Measurements from ENCODE around the gene INTS15.

Gene INTS15

DNA sequence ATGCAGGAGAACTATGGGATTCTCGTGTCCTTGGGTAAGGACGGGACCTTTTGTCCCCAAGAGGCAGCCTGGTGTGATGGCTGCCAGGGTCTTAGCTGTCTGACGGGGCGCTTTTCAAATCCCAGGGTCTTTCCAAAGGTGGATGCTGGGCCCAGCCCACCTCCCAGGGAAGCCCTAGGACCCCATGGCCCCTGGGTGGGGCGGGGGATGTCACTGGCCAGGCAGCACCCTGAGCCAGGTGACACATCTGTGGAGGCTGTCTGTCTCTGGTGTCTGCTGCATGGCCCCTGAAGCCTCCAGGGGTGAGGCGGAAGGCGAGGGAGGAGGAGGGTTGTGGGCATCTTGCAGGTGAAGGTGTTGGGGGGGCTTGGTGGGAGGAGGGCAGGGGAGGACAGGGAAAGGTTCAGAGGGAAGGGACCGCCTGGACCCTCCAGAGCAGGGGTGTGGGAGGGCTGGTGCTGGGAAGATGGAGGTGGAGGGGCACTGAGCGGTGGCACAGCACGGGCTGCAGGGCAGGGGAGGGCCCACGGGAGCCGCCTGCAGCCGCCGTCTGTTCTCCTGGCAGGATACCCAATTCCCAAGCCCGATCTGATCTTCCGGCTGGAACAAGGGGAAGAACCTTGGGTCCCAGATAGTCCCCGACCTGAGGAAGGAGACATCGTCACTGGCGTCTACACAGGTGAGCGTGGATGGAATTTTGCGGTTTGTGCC lies 54.2 kb downstream of the INTS15 start:
- DNase-seq (ENCODE audit: low read depth), result no peak

- no peak for DNase-seq (ENCODE audit: low read depth)
Observed at GRCh38 chr7:6644728-6645127, 54.9 kb downstream of the INTS15 start.

DNA sequence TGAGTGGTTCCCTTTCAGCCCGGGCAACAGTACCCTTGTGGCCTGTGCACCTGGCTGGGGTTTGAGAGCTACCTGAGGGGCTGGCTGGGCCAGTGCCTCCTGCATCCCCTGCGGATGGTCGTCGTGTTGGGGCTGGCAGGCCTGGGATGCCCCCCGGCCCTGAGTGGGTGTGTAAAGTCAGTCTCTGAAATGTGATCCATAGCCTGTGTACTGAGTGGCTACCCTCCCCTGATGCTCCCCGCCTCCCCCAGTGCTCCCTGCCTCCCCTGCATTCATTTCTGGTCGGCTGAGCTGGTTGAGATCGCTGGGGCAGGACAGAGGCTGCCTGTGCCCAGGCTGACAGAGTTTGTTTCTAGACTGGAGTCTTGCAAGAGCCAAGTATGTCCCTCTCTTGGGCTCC lies 56.6 kb downstream of the INTS15 start:
- no peak for DNase-seq (ENCODE audit: low read depth)

- DNase-seq (ENCODE audit: low read depth), result no peak
Observed at GRCh38 chr7:6647080-6647479, 57.3 kb downstream of the INTS15 start.

GRCh38 chr7:6647541-6647940 lies 57.7 kb downstream of the INTS15 start:
- DNase-seq (ENCODE audit: low read depth), result no peak

DNA sequence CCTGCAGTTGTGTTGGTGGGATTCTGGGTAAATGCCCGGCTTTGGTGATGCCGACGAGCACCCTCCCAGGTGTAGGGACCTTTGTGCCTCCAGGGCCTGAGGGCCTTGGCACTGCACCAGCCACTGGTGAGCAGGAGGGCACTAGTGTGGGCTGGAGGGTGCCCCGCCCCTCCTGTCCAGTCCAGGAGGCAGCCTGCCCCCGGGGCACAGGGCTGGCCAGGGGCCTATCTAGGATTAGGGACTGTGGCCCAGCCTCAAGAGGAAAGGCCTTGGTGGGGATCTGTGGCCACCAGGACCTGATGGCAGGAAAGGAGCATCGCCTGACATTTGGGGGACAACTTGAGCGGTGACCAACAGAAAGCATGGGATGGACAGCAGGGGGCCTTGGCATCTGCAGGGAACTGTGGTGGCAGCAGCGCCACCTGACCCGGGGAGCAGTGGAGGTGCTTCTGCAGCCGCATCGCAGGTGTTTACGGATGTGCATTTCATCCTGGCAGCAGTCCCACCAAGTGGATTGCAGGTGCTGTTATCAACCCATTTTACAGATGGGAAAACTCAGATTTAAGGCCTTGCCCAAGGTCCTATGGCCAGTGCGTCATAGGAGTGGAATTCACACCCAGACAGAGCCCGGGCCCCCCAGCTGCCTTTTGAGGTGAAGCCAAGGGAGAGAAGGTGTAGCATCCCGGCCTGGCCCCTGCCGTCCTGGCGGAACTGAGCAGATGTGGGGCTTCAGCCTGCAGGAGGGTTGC lies 58.4 kb downstream of the INTS15 start:
- DNase-seq (ENCODE audit: low read depth), result no peak

DNA sequence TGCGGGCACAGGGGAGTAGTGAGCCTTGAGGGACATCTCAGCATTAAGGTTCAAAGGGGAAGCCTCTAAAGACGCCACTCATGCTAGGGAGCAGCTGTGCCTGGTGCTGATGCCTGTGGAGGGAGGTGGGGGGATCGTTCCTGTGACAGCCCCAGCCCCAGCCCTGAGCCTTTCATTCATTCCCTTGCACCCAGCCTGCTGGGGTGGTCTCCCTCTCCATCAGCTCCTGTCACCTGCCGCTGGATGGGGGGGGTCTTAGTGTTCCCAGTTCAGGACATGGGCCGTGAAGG lies 58.9 kb downstream of the INTS15 start:
- no peak for DNase-seq (ENCODE audit: low read depth)

DNA sequence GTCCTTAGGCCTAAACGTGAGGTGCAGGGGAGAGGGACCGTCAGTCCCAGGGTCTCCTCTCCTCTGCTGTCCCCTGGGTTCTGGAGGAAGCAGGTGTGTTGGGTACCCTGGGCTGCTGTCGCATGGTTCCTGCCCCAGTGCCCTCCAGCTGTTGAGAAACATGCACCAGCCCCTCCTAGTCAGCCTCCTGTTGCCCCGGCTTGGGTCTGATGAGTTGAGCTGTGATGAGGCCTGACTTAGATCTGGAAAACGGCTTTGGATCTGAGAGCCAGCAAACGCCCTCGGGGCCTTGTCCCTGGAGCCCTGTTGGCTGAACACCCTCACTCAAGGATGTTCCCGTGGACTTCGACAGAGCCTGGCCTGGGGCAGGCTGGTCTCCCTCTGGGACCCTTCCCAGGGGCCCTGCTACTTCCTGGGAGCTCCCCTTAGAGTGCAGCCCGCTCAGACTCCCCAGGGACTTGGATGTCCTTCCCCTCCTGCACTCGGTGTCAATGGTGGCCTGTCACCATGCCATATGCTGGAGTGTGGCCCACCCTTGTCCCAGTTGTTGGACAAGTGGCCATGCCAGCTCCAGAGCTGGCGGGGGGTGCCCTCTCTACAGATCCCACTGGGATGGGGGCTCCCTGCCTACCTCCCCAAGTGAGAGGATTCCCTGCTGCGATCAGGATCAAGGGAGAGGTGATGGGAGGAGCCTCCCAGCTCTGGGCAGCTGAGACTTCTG lies 59.6 kb downstream of the INTS15 start:
- DNase-seq (ENCODE audit: low read depth), result no peak

DNA sequence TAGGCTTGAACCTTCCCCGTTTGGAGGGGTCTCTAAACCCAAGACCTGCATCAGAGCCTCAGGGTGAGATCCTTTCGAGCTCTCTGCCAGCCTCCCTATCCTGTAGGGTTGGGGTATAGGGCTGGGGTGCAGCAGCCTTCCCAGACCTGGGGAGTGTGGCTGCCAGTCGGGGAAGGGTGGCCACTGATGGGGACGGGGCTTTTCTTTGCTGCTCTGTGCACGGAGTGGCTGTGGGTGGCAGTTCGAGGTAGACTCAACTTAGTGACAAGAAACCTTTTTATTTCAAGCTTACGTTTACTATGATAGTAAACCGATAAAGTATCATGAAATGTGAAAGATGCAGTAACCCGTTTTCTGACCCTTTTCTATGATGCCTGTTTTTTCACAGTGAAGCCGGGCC lies 60.3 kb downstream of the INTS15 start:
- DNase-seq (ENCODE audit: low read depth), result no peak

- no peak for DNase-seq (ENCODE audit: low read depth)
Observed at GRCh38 chr7:6650521-6651011, 60.7 kb downstream of the INTS15 start.

DNA sequence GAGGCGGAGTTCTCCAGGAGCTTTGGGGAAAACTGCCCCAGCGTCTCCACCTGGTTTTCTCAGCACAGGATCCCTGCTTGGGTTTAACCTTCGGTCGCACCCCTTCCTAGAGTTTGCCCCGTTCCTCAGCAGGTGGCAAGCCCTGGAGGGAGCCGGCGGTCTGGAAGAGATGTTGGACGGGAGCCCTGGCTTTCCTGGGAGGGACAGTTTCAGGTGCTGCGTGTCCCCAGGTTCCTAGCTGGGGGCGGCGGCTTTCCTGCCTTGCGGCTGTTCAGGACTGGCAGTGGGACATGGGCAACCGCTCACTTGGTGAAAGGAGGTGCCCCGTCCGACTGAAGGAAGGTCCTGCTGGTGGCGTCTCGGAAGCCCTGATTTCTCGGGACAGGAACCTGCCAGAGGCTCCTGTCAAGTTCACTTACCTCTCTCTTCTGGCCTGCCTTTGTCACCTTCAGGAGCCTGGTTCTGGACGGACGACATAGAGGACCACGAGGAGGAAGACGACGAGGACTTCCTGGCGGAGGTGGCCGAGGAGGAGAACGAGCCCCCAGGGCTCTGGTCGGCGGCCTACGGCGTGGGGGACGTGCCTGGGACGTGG lies 62.1 kb downstream of the INTS15 start:
- no peak for DNase-seq (ENCODE audit: low read depth)

- DNase-seq (ENCODE audit: low read depth), result no peak
Observed at GRCh38 chr7:6652446-6653011, 62.7 kb downstream of the INTS15 start.

DNA sequence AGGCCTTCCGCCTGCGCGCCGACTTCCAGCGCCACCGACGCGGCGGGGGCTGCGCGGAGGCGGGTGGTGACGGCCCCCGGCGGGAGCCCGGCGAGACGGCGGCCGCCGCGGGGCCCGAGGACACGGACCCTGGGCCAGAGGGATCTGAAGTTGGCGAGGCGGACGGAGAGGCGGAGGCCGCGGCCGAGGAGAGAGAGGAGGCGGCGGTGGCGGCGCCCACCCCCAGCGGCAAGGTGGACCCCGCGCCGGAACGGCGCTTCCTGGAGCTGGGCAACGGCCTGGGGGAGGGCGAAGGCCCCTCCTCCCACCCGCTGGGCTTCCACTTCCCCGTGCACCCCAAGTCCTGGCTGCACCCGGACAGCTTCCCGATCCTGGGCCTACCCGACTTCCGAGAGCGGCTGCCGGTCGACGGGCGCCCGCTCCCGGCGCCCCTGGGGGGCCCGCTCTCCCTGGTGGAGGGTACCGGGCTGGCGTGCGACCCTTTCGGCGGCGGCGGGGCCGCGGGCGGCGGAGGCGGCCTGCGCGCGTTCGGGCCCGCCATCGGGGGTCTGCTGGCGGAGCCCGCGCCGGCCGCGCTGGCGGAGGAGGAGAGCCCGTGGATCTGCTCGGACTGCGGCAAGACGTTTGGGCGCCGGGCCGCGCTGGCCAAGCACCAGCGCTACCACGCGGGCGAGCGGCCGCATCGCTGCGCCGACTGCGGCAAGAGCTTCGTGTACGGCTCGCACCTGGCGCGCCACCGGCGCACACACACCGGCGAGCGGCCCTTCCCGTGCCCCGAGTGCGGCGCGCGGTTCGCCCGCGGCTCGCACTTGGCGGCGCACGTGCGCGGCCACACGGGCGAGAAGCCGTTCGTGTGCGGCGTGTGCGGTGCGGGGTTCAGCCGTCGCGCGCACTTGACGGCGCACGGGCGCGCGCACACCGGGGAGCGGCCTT lies 63.5 kb downstream of the INTS15 start:
- no peak for DNase-seq (ENCODE audit: low read depth)

GRCh38 chr7:6654113-6654841 lies 64.5 kb downstream of the INTS15 start:
- no peak for DNase-seq (ENCODE audit: low read depth)

DNA sequence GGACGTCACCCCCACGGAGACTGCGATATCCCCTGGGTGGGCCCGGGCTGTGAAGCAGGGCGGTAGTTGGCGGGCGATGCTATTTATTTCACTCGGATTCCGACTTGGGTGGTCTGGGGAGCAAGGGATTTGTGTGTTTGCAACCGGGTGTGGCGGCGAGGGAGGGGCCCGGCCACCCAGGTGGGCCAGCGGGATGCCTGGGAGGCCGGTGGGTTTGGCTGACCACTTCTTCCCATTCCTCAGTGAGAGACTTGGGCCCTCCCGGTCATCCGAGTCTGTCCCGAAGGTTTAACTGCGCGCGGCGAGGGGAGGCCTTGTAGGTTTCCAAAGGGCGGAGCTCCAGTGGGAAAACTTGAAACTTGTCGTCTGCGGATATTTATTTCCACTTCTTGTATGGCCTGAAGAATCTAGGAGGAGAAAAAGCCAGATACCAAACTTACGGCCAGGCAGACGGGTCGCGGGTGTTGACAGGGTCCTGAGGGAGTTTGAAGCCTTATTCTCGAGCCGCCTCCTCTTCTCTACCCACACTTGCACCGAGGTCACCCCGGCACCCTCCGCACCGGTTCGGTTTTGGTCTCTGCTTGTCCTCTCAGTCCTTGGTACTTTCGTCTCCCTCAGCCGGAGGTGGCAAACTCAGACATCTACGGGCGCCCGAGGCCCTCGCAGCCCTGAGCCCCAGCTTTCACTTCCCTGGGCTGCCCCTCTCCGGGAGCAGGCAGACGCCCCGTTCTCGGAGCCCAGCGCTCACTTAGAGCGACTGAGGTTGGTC lies 65.2 kb downstream of the INTS15 start:
- DNase-seq (ENCODE audit: low read depth), result no peak

DNA sequence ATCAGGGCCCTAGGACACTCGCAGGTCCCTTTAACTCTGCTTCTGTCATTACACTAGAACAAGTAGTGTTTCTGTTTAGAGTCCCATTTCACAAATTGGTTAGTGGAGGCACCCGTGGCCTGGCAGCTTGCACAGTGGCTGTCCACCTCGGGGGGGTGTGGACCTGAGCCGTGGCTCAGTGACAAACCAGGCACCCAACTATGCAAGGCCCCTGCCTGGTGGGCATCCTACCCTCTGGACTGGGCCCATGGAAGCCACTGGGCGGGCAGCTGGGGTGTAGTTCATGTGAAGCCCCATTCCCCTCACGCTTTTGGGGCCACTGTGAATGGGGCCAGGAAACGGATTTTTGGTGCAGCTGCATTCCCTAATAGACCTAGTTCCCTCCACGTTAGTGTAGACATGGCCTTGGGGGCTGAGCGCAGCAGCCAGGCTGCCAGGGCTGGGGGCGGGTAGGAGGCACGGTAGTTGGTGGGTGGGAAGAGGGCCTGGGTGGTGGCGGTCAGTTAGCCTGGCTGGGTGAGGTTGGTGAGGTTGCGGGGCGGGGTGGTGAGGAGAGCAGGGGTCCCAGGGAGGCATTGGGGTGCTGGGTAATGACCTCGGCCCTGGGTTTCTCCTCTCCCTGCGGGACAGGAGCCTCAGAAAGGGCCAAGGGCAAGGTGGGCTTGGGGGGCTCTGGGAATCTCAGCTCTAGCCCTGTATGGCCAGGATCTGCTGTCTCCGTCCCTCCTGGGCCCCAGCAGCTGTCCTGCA lies 66.0 kb downstream of the INTS15 start:
- no peak for DNase-seq (ENCODE audit: low read depth)

DNA sequence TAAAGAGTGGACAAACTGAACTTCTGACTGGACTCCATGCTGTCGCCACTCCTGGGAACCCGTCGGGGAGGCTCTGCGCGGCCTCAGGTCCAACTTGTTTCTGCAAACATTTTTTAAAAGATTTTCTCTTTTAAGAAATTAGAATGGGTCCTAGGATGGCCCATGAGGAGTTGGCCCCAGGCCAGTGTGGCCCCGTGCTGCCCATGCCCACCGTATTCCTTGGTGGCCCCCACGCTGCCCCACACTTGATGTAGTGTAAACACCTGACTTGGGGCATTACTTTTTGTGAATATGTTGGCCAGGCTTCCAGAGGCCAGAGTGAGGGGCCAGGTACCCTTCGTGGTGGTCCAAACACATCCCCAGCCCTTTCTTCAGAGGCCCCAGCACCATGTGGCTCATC lies 66.6 kb downstream of the INTS15 start:
- no peak for DNase-seq (ENCODE audit: low read depth)

Measured in activated T-helper 9 cell treated with anti-CD3 and anti-CD28 coated beads, Interleukin-2, amount 50 U/mL, for 16 hours (primary cell).